ENCODE data around the gene TANK.

GRCh38 chr2:161150704-161151103 is 9.5 kb upstream of the TANK start:
- TF ChIP-seq CTCF (IDR thresholded peaks at IDR 0.05; ENCODE audit: low read depth, low read length, poor library complexity, severe bottlenecking), result no peak
- TF ChIP-seq EZH2phosphoT487 (IDR thresholded peaks at IDR 0.05; ENCODE audit: borderline replicate concordance, low read length), result no peak

Data from DOHH2 (cell line).